Spleen (tissue), 11 donors: ENCODE data around the gene EHMT2. TPM values are rescaled to one million over a fixed set of nuclear protein-coding genes. Genes with fewer than 3 reads are reported as not detected.

Experiments
- DNase-seq: peaks from one replicate; pipeline ENCODE4 v3.0.0-alpha.2; 2020
- H3K27ac ChIP-seq, 8 donors: fragments of 200-600 bp; sonication (generic) in 7 of 8; 1 replicate in 4 of 8; 2 replicates in 4 of 8; pipeline versions ENCODE4 v1.5.0 to v1.8.0; 2016 to 2021; ENCODE audit warnings: inconsistent platforms in 4 of 8, mild to moderate bottlenecking in 4 of 8, moderate library complexity in 1 of 8
- H3K27me3 ChIP-seq, 7 donors: fragments of 200-600 bp; sonication (generic) in 6 of 7; replicated peaks in 1 of 7; 1 replicate in 4 of 7; 2 replicates in 3 of 7; pipeline versions ENCODE4 v1.5.0 to v1.8.0; 2016 to 2021; ENCODE audit warnings: inconsistent platforms in 3 of 7, mild to moderate bottlenecking in 1 of 7
- H3K36me3 ChIP-seq, 6 donors: fragments of 200-600 bp; sonication (generic) in 5 of 6; 1 replicate in 4 of 6; 2 replicates in 2 of 6; pipeline versions ENCODE4 v1.5.0 to v1.8.0; 2016 to 2021; ENCODE audit warnings: inconsistent platforms in 2 of 6
- H3K4me1 ChIP-seq, 6 donors: fragments of 200-600 bp; sonication (generic) in 5 of 6; 1 replicate in 3 of 6; 2 replicates in 3 of 6; pipeline versions ENCODE4 v1.5.0 to v1.8.0; 2016 to 2021; ENCODE audit warnings: inconsistent platforms in 3 of 6
- H3K4me3 ChIP-seq, 8 donors: fragments of 200-600 bp; sonication (generic) in 7 of 8; 1 replicate in 4 of 8; 2 replicates in 4 of 8; pipeline versions ENCODE4 v1.5.0 to v1.8.0; 2016 to 2021; ENCODE audit warnings: inconsistent platforms in 4 of 8, mild to moderate bottlenecking in 4 of 8, moderate library complexity in 2 of 8
- H3K9me3 ChIP-seq, 8 donors: fragments of 200-600 bp; sonication (generic) in 7 of 8; 1 replicate in 4 of 8; 2 replicates in 4 of 8; pipeline versions ENCODE4 v1.5.0 to v1.8.0; 2016 to 2021; ENCODE audit warnings: inconsistent platforms in 4 of 8
- CTCF ChIP-seq, 11 experiments: fragments of 200-600 bp in 7 of 11; fragments of 450-650 bp in 4 of 11; sonication (generic) in 4 of 11; IDR thresholded peaks in 8 of 11; conservative IDR thresholded peaks in 3 of 11; 1 replicate in 7 of 11; 2 replicates in 4 of 11; pipeline versions ENCODE4 v1.4.0 to v1.8.0; 2016 to 2021; ENCODE audit warnings: antibody characterized with exemption in 11 of 11, inconsistent platforms in 4 of 11, mild to moderate bottlenecking in 1 of 11
- POLR2A ChIP-seq, 3 donors: fragments of 450-650 bp; IDR thresholded peaks; one replicate each; pipeline ENCODE4 v1.5.1; 2017; ENCODE audit warnings: antibody characterized with exemption in 3 of 3, mild to moderate bottlenecking in 1 of 3
- POLR2AphosphoS5 ChIP-seq, 3 donors: sonication (generic); formaldehyde crosslinking; IDR thresholded peaks; one replicate each; pipeline ENCODE4 v1.5.1; 2017; ENCODE audit warnings: antibody characterized with exemption in 3 of 3
- WGBS, 5 donors: extraction: QIAGEN DNeasy Blood & Tissue Kit in 3 of 5; methylation state at CpG; one replicate each; pipeline versions ENCODE4 v1.1.5 to v1.1.7; 2013 to 2018; 5-methylcytosine and 5-hydroxymethylcytosine counted together
- intact Hi-C: fragments of 100-400 bp; cut with DNase I; formaldehyde crosslinking; loops from one replicate; pipeline ENCODE4 v1.15.0; 2023; ENCODE audit warnings: low total_unique reads
- polyA plus RNA-seq, 3 donors: library from polyadenylated mRNA; stranded (reverse); fragments of 200-250 nt; gene quantifications; one replicate each; pipeline ENCODE4 v1.2.1, GENCODE V29; 2013
- total RNA-seq, 7 donors: library from RNA; depleted of rRNA in 3 of 7; stranded (reverse); fragments of >200 nt in 3 of 7; fragmentation: NEBNext Ultra II Directional in 4 of 7; extraction: Animal tissue kit (Norgen Biotek cat#: 25700) in 4 of 7; gene quantifications; one replicate each; pipeline versions ENCODE4 v1.1.0 to v1.2.1, GENCODE V29; 2016 to 2021
- donor health status: healthy with polysubstance abuse.
- donor health status: DM: no; HTN: no; CAD: no; lungs with moderate emphysema.
- donor health status: DM: no; HTN: no; CAD: no.
- donor health status: Bipolar disorder and iron deficiency.
- donor health status: healthy.
- donor health status: DM: no; HTN: no; CAD: no.
- donor health status: DM: yes; HTN: yes; CAD: no.

EHMT2 gene
- total and polyA plus RNA-seq, 10 donors = 36.5 to 66.1 (median 50.1) TPM

DNA sequence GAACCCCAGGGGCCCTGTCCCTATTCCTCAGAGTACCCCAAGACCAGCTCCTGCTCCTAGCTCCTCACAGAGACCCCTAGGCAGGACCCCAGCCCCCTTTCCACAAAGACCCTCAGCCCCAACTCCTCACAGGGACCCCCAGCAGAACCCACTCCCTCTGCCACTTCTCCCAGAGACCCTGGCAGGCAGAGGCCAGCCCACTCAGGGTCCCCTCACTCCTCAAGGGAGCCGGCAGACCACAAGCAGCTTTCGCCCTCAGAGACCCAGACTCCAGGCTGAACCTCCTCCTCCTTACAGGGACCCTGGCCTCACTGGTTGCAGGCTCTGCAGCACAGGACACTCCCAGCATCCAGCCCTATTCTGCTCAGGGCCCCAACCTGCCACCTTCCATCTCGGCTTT is 19.3 kb downstream of the EHMT2 start:
- TF ChIP-seq CTCF (IDR thresholded peaks at IDR 0.05 in 8 of 11, conservative IDR thresholded peaks at IDR 0.05 in 3 of 11) (no peak), POLR2AphosphoS5 (IDR thresholded peaks at IDR 0.05) (no peak), POLR2A (IDR thresholded peaks at IDR 0.05) (no peak)
- intact Hi-C loops = no loop called here
- WGBS, 5 donors = 83 to 95% (median 87%) methylated on average over 1 to 3 of the region's 3 CpGs
- DNase-seq = no peak
- peak overlapping the region in 2 of 8 donors; percentile 47 to 58 for H3K27ac ChIP-seq
- H3K4me3 ChIP-seq = no peak overlapping the region
- H3K4me1 ChIP-seq = peaks cover 0 to 24% (median 6%) of the 10 kb centered on the region in 6 donors
- H3K9me3 ChIP-seq = no peaks in the 10 kb centered on the region
- H3K27me3 ChIP-seq = no peaks in the 10 kb centered on the region
- H3K36me3 ChIP-seq = peaks cover 0 to 41% (median 39%) of the 10 kb centered on the region in 6 donors

GRCh38 chr6:31877651-31878161 is 19.8 kb downstream of the EHMT2 start:
- no peak for DNase-seq

GRCh38 chr6:31877125-31877650 is 20.3 kb downstream of the EHMT2 start:
- DNase-seq = no peak
- Histone ChIP-seq H3K27ac (peak overlapping the region in 5 of 8 donors; percentile 21 to 60 (median 47)), H3K4me3 (no peak overlapping the region), H3K4me1 (peaks cover 0 to 24% (median 6%) of the 10 kb centered on the region in 6 donors), H3K36me3 (peaks cover 0 to 31% (median 29%) of the 10 kb centered on the region in 6 donors), H3K27me3 (no peaks in the 10 kb centered on the region), H3K9me3 (no peaks in the 10 kb centered on the region)
- intact Hi-C loops = no loop called here
- no peak for TF ChIP-seq POLR2A (IDR thresholded peaks at IDR 0.05)
- no peak for TF ChIP-seq CTCF (IDR thresholded peaks at IDR 0.05 in 8 of 11, conservative IDR thresholded peaks at IDR 0.05 in 3 of 11)
- TF ChIP-seq POLR2AphosphoS5 (IDR thresholded peaks at IDR 0.05) = peak in 2 of 3 donors; percentile 9 to 61
- 60 to 81% (median 76%) methylated on average over 3 of the region's 3 CpGs for WGBS, 5 donors

More at GRCh38 chr6:31877651-31878161, 19.8 kb downstream of the EHMT2 start:
- Histone ChIP-seq H3K27me3 (no peaks in the 10 kb centered on the region), H3K4me1 (peaks cover 0 to 24% (median 6%) of the 10 kb centered on the region in 6 donors), H3K9me3 (no peaks in the 10 kb centered on the region), H3K27ac (peak overlapping the region in 5 of 8 donors; percentile 21 to 60 (median 47)), H3K4me3 (no peak overlapping the region), H3K36me3 (peaks cover 0 to 36% (median 34%) of the 10 kb centered on the region in 6 donors)
- no peak for TF ChIP-seq POLR2A (IDR thresholded peaks at IDR 0.05)
- TF ChIP-seq CTCF (IDR thresholded peaks at IDR 0.05 in 8 of 11, conservative IDR thresholded peaks at IDR 0.05 in 3 of 11) = no peak
- no peak for TF ChIP-seq POLR2AphosphoS5 (IDR thresholded peaks at IDR 0.05)
- intact Hi-C loops = no loop called here
- WGBS, 5 donors = 66 to 83% (median 74%) methylated on average over 9 to 10 of the region's 10 CpGs

GRCh38 chr6:31876357-31876756 is 21.1 kb downstream of the EHMT2 start:
- peaks cover 0 to 23% (median 21%) of the 10 kb centered on the region in 6 donors for H3K36me3 ChIP-seq
- no peak for DNase-seq
- H3K9me3 ChIP-seq = no peaks in the 10 kb centered on the region
- H3K27me3 ChIP-seq = no peaks in the 10 kb centered on the region
- no peak overlapping the region for H3K27ac ChIP-seq
- intact Hi-C loops = no loop called here
- 88 to 95% (median 92%) methylated on average over 7 of the region's 7 CpGs for WGBS, 5 donors
- H3K4me1 ChIP-seq = peaks cover 0 to 27% (median 6%) of the 10 kb centered on the region in 6 donors
- no peak overlapping the region for H3K4me3 ChIP-seq
- TF ChIP-seq POLR2AphosphoS5 (IDR thresholded peaks at IDR 0.05) = no peak
- TF ChIP-seq CTCF (IDR thresholded peaks at IDR 0.05 in 8 of 11, conservative IDR thresholded peaks at IDR 0.05 in 3 of 11) = no peak
- no peak for TF ChIP-seq POLR2A (IDR thresholded peaks at IDR 0.05)
